Fibroblast of lung (primary cell): ENCODE data around the gene LAYN.

Experiments used
- EZH2 ChIP-seq: IDR thresholded peaks from 2 replicates; pipeline ENCODE4 v1.5.1; 2012; ENCODE audit warnings: low read length, control low read depth, mild to moderate bottlenecking; ENCODE audit errors: missing control alignments
- TF ChIP-seq, protein P1 (sequence below), 2 donors: IDR thresholded peaks in 1 of 2; conservative IDR thresholded peaks in 1 of 2; 1 replicate in 1 of 2; 2 replicates in 1 of 2; pipeline ENCODE4 v1.5.1; 2011 to 2012; ENCODE audit warnings: low read length in 2 of 2, control low read depth in 1 of 2, inconsistent platforms in 1 of 2, low read depth in 1 of 2, mild to moderate bottlenecking in 1 of 2

DNA sequence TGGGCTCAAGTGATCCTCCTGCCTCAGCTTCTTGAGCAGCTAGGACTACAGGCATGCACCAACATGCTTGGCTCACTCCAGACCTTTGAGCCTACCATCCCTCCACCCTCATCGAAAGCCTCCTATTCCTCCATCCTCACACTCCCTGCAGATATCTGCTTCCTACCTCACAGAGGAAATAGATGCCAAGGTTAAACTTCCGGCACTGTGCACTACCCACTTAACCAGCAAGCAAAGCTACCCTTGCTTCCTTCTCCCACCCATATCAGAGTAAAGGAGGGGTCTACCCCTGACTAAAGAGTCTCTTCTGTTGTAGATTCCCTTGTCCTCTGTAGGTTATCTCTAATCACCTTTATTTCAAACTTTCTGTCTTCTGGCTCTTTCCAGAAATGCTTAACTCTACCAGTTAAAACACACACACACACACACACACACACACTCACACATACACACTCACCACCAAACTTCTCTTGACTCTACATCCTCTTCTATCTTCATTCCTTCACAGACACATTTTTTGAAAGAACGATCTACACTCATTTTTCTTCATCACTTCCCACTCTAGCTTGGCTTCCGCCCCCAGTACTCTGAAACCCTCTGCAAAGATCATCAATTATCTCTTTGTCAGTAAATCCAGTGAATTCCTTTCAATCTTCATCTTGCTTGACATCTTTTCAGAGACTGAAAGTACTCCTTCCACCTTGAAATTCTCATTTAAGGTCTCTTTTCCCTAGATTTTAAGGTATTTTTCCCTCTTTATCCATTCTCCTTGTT lies 50.9 kb downstream of the LAYN start:
- TF ChIP-seq, protein P1, sequence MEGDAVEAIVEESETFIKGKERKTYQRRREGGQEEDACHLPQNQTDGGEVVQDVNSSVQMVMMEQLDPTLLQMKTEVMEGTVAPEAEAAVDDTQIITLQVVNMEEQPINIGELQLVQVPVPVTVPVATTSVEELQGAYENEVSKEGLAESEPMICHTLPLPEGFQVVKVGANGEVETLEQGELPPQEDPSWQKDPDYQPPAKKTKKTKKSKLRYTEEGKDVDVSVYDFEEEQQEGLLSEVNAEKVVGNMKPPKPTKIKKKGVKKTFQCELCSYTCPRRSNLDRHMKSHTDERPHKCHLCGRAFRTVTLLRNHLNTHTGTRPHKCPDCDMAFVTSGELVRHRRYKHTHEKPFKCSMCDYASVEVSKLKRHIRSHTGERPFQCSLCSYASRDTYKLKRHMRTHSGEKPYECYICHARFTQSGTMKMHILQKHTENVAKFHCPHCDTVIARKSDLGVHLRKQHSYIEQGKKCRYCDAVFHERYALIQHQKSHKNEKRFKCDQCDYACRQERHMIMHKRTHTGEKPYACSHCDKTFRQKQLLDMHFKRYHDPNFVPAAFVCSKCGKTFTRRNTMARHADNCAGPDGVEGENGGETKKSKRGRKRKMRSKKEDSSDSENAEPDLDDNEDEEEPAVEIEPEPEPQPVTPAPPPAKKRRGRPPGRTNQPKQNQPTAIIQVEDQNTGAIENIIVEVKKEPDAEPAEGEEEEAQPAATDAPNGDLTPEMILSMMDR (conservative IDR thresholded peaks at IDR 0.05 in 1 of 2, IDR thresholded peaks at IDR 0.05 in 1 of 2; ENCODE audit: low read depth in 1 of 2, low read length in 2 of 2): no peak
- TF ChIP-seq EZH2: no peak
